Activated CD4-positive, CD25-positive, alpha-beta regulatory T cell treated with anti-CD3 and anti-CD28 coated beads, Interleukin-2, amount 50 U/mL, for 24 hours (primary cell): ENCODE results near the gene TRIM45.
"Not testable (repeated sequence)": the region's sequence is repeated elsewhere in the genome, so short reads cannot be mapped to it uniquely, and the experiment has no call there.

Source experiments
- ATAC-seq, 2 donors: fragments of 150-1000 bp; cut with Tn5 transposase; one replicate each; pipeline ENCODE4 v1.10.0; 2021; ENCODE audit warnings: mild to moderate bottlenecking in 1 of 2, moderate library complexity in 1 of 2

The TRIM45 gene

GRCh38 chr1:117128323-117129079 lies 7.0 kb upstream of the TRIM45 start:
- ATAC-seq, result peak; percentile 24 to 48

- ATAC-seq, result no peak
Observed at GRCh38 chr1:117127795-117128194, 6.2 kb upstream of the TRIM45 start.

GRCh38 chr1:117124661-117125060 lies 3.1 kb upstream of the TRIM45 start:
- ATAC-seq, result no peak

- no peak for ATAC-seq
Observed at GRCh38 chr1:117123274-117123673, 1.7 kb upstream of the TRIM45 start.

GRCh38 chr1:117122330-117123025 lies 929 bp upstream of the TRIM45 start:
- ATAC-seq, result no peak

- ATAC-seq, result no peak
Observed at GRCh38 chr1:117120774-117121588, 568 bp downstream of the TRIM45 start.

- ATAC-seq, result not testable (repeated sequence)
Observed at GRCh38 chr1:117119144-117119543, 2.4 kb downstream of the TRIM45 start.

GRCh38 chr1:117118137-117118536 lies 3.4 kb downstream of the TRIM45 start:
- ATAC-seq, result no peak

GRCh38 chr1:117117697-117118096 lies 3.9 kb downstream of the TRIM45 start:
- ATAC-seq, result no peak

GRCh38 chr1:117116784-117117130 lies 4.8 kb downstream of the TRIM45 start:
- ATAC-seq, result no peak

GRCh38 chr1:117116090-117116783 lies 5.3 kb downstream of the TRIM45 start:
- no peak for ATAC-seq

- ATAC-seq, result peak in 1 of 2 donors; percentile 33
Observed at GRCh38 chr1:117114877-117115276, 6.7 kb downstream of the TRIM45 start.

- ATAC-seq, result no peak
Observed at GRCh38 chr1:117113199-117113598, 8.3 kb downstream of the TRIM45 start.

- ATAC-seq, result no peak
Observed at GRCh38 chr1:117112047-117112717, 9.4 kb downstream of the TRIM45 start.

GRCh38 chr1:117110774-117111173 lies 10.8 kb downstream of the TRIM45 start:
- ATAC-seq, result peak; percentile 66 to 68

- ATAC-seq, result no peak
Observed at GRCh38 chr1:117107364-117107763, 14.2 kb downstream of the TRIM45 start.

GRCh38 chr1:117106478-117106877 lies 15.1 kb downstream of the TRIM45 start:
- peak in 1 of 2 donors; percentile 40 for ATAC-seq

- ATAC-seq, result no peak
Observed at GRCh38 chr1:117105722-117106121, 15.8 kb downstream of the TRIM45 start.

GRCh38 chr1:117104986-117105385 lies 16.6 kb downstream of the TRIM45 start:
- no peak for ATAC-seq

- not testable (repeated sequence) for ATAC-seq
Observed at GRCh38 chr1:117101858-117102257, 19.7 kb downstream of the TRIM45 start.

GRCh38 chr1:117101334-117101733 lies 20.2 kb downstream of the TRIM45 start:
- no peak for ATAC-seq

GRCh38 chr1:117098287-117098890 lies 23.2 kb downstream of the TRIM45 start:
- no peak for ATAC-seq
